Neural cell (in vitro differentiated cells): ENCODE results near the gene APOC1. TPM values are rescaled to one million over a fixed set of nuclear protein-coding genes. Genes with fewer than 3 reads are reported as not detected.

Experiments used
- H2AFZ ChIP-seq: fragments of 200-600, 300-800 bp; sonication (generic), shearing (Covaris generic); 2 replicates; pipeline ENCODE4 v1.6.0; 2014; ENCODE audit warnings: low read depth, mild to moderate bottlenecking, antibody characterized with exemption, low read length, moderate library complexity
- H3F3A ChIP-seq: fragments of 200-600 bp; shearing (Covaris generic); 2 replicates; pipeline ENCODE4 v1.6.1; 2016; ENCODE audit warnings: mild to moderate bottlenecking, moderate library complexity, mixed read lengths, antibody characterized with exemption, low read length; ENCODE audit not compliant: insufficient read depth, poor library complexity, severe bottlenecking
- H3K27ac ChIP-seq: fragments of 200-600, 300-800 bp; sonication (generic), shearing (Covaris generic); 2 replicates; pipeline ENCODE4 v1.5.1; 2014; ENCODE audit warnings: mild to moderate bottlenecking, low read length, moderate library complexity
- H3K27me3 ChIP-seq: fragments of 300-800, 200-600 bp; sonication (generic), shearing (Covaris generic); 2 replicates; pipeline ENCODE4 v1.6.0; 2014; ENCODE audit warnings: mild to moderate bottlenecking, low read depth, low read length, moderate library complexity; ENCODE audit not compliant: insufficient read depth
- H3K36me3 ChIP-seq: fragments of 300-800, 200-600 bp; sonication (generic), shearing (Covaris generic); 2 replicates; pipeline ENCODE4 v1.5.1; 2014; ENCODE audit warnings: mild to moderate bottlenecking, antibody characterized with exemption, low read length, moderate library complexity; ENCODE audit not compliant: insufficient read depth
- H3K4me2 ChIP-seq: fragments of 300-800, 200-600 bp; sonication (generic), shearing (Covaris generic); 2 replicates; pipeline ENCODE4 v1.6.0; 2014; ENCODE audit warnings: mild to moderate bottlenecking, low read length
- H3K4me3 ChIP-seq: fragments of 300-800, 200-600 bp; sonication (generic), shearing (Covaris generic); 2 replicates; pipeline ENCODE4 v1.5.1; 2014; ENCODE audit warnings: mild to moderate bottlenecking, low read length, moderate library complexity
- H3K79me2 ChIP-seq: fragments of 200-600 bp; shearing (Covaris generic); replicated peaks from 2 replicates; pipeline ENCODE4 v1.6.0; 2014; ENCODE audit warnings: mild to moderate bottlenecking, low read length, moderate library complexity; ENCODE audit not compliant: insufficient read depth
- H3K9ac ChIP-seq: fragments of 300-800, 200-600 bp; sonication (generic), shearing (Covaris generic); 2 replicates; pipeline ENCODE4 v1.6.1; 2016; ENCODE audit warnings: mild to moderate bottlenecking, low read length, mixed read lengths
- H3K9me2 ChIP-seq: fragments of 200-600 bp; shearing (Covaris generic); 2 replicates; pipeline ENCODE4 v1.6.1; 2016; ENCODE audit warnings: mild to moderate bottlenecking, low read length, mixed read lengths; ENCODE audit not compliant: insufficient read depth
- H3K9me3 ChIP-seq: fragments of 200-600, 300-800 bp; sonication (generic), shearing (Covaris generic); 2 replicates; pipeline ENCODE4 v1.6.1; 2016; ENCODE audit warnings: mild to moderate bottlenecking, mixed run types, low read length, moderate library complexity, mixed read lengths
- H4K20me1 ChIP-seq: fragments of 200-600 bp; shearing (Covaris generic); 2 replicates; pipeline ENCODE4 v1.6.1; 2016; ENCODE audit warnings: mild to moderate bottlenecking, mixed run types; ENCODE audit not compliant: insufficient read depth
- EP300 ChIP-seq: fragments of 450-650 bp; conservative IDR thresholded peaks from 2 replicates; pipeline ENCODE4 v1.6.1; 2014; ENCODE audit warnings: antibody characterized with exemption, mild to moderate bottlenecking, moderate library complexity; ENCODE audit not compliant: poor library complexity, severe bottlenecking
- EZH2 ChIP-seq: fragments of 200-600, 300-800 bp; shearing (Covaris generic), sonication (generic); IDR thresholded peaks from 2 replicates; pipeline ENCODE4 v1.6.1; 2014; ENCODE audit warnings: antibody characterized with exemption, low read length, borderline replicate concordance, mild to moderate bottlenecking; ENCODE audit not compliant: insufficient read depth, poor library complexity, severe bottlenecking
- MXI1 ChIP-seq: fragments of 450-650 bp; conservative IDR thresholded peaks from 2 replicates; pipeline ENCODE4 v1.6.1; 2014; ENCODE audit warnings: antibody characterized with exemption, mild to moderate bottlenecking; ENCODE audit not compliant: poor library complexity, severe bottlenecking
- POLR2AphosphoS5 ChIP-seq: IDR thresholded peaks from 2 replicates; pipeline ENCODE4 v1.6.1; 2012
- RAD21 ChIP-seq: fragments of 450-650 bp; conservative IDR thresholded peaks from 2 replicates; pipeline ENCODE4 v1.6.1; 2014; ENCODE audit warnings: antibody characterized with exemption, mild to moderate bottlenecking, moderate library complexity
- SMC3 ChIP-seq: fragments of 450-650 bp; conservative IDR thresholded peaks from 2 replicates; pipeline ENCODE4 v1.6.1; 2014; ENCODE audit warnings: antibody characterized with exemption, mild to moderate bottlenecking, moderate library complexity; ENCODE audit not compliant: poor library complexity
- TAF1 ChIP-seq: IDR thresholded peaks from 2 replicates; pipeline ENCODE4 v1.6.1; 2012; ENCODE audit warnings: low read depth
- polyA plus RNA-seq: library from polyadenylated mRNA; depleted of rRNA; stranded (reverse); fragments of >200 nt; gene quantifications from 2 replicates; pipeline ENCODE4 v1.2.3, GENCODE V29; 2014
- TF ChIP-seq, protein P1 (sequence below): fragments of 450-650 bp; IDR thresholded peaks from 2 replicates; pipeline ENCODE4 v1.5.1; 2014; ENCODE audit warnings: antibody characterized with exemption, mild to moderate bottlenecking, moderate library complexity; ENCODE audit not compliant: poor library complexity, severe bottlenecking
- TF ChIP-seq, protein P2 (sequence below): IDR thresholded peaks from 2 replicates; pipeline ENCODE4 v1.6.1; 2012; ENCODE audit warnings: borderline replicate concordance

The APOC1 gene
- polyA plus RNA-seq, 1 donor from 2014 or later, result not detected

DNA sequence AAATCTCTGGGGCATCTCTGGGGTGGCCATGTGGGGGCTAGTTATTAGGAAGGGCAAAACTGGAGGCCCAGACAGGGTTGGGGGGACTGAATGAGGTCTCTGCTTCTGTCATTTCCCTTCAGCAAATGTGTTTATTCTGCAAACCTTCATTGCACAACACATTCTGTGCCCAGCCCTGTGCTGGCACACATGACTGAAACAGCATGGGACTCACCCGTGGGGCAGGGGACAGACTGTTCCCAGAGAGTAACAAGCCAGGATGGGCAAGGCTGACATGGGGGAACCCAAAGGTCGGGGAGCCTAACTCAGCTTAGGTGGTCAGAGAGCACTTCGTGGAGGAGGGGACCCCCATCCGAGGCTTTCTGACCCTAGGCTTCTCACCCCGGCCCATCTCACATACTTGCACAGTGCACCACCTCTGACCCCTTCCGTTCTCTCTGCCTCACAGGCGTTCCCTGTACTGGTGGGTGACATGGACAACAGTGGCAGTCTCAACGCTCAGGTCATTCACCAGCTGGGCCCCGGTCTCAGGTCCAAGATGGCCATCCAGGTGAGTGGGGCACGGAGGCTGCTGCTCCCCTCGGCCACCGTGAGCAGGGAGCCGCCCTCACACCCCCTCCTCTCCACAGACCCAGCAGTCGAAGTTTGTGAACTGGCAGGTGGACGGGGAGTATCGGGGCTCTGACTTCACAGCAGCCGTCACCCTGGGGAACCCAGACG lies 20.9 kb upstream of the APOC1 start:
- no peak overlapping the region for H3K9ac ChIP-seq
- H3K9me2 ChIP-seq, result no peaks in the 10 kb centered on the region
- no peak for TF ChIP-seq TAF1
- no peak for TF ChIP-seq MXI1
- TF ChIP-seq SMC3, result no peak
- TF ChIP-seq EZH2, result no peak
- TF ChIP-seq, protein P1, sequence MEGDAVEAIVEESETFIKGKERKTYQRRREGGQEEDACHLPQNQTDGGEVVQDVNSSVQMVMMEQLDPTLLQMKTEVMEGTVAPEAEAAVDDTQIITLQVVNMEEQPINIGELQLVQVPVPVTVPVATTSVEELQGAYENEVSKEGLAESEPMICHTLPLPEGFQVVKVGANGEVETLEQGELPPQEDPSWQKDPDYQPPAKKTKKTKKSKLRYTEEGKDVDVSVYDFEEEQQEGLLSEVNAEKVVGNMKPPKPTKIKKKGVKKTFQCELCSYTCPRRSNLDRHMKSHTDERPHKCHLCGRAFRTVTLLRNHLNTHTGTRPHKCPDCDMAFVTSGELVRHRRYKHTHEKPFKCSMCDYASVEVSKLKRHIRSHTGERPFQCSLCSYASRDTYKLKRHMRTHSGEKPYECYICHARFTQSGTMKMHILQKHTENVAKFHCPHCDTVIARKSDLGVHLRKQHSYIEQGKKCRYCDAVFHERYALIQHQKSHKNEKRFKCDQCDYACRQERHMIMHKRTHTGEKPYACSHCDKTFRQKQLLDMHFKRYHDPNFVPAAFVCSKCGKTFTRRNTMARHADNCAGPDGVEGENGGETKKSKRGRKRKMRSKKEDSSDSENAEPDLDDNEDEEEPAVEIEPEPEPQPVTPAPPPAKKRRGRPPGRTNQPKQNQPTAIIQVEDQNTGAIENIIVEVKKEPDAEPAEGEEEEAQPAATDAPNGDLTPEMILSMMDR, result no peak
- no peak for TF ChIP-seq EP300
- TF ChIP-seq POLR2AphosphoS5, result no peak
- TF ChIP-seq, protein P2, sequence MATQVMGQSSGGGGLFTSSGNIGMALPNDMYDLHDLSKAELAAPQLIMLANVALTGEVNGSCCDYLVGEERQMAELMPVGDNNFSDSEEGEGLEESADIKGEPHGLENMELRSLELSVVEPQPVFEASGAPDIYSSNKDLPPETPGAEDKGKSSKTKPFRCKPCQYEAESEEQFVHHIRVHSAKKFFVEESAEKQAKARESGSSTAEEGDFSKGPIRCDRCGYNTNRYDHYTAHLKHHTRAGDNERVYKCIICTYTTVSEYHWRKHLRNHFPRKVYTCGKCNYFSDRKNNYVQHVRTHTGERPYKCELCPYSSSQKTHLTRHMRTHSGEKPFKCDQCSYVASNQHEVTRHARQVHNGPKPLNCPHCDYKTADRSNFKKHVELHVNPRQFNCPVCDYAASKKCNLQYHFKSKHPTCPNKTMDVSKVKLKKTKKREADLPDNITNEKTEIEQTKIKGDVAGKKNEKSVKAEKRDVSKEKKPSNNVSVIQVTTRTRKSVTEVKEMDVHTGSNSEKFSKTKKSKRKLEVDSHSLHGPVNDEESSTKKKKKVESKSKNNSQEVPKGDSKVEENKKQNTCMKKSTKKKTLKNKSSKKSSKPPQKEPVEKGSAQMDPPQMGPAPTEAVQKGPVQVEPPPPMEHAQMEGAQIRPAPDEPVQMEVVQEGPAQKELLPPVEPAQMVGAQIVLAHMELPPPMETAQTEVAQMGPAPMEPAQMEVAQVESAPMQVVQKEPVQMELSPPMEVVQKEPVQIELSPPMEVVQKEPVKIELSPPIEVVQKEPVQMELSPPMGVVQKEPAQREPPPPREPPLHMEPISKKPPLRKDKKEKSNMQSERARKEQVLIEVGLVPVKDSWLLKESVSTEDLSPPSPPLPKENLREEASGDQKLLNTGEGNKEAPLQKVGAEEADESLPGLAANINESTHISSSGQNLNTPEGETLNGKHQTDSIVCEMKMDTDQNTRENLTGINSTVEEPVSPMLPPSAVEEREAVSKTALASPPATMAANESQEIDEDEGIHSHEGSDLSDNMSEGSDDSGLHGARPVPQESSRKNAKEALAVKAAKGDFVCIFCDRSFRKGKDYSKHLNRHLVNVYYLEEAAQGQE, result no peak
- TF ChIP-seq RAD21, result no peak
- no peaks in the 10 kb centered on the region for H3F3A ChIP-seq
- no peak overlapping the region for H2AFZ ChIP-seq
- no peaks in the 10 kb centered on the region for H4K20me1 ChIP-seq
- H3K27me3 ChIP-seq, result no peaks in the 10 kb centered on the region
- H3K36me3 ChIP-seq, result no peaks in the 10 kb centered on the region
- no peak overlapping the region for H3K27ac ChIP-seq
- H3K79me2 ChIP-seq, result peaks cover 13% of the 10 kb centered on the region
- H3K4me3 ChIP-seq, result no peak overlapping the region
- no peak overlapping the region for H3K4me2 ChIP-seq
- no peaks in the 10 kb centered on the region for H3K9me3 ChIP-seq

DNA sequence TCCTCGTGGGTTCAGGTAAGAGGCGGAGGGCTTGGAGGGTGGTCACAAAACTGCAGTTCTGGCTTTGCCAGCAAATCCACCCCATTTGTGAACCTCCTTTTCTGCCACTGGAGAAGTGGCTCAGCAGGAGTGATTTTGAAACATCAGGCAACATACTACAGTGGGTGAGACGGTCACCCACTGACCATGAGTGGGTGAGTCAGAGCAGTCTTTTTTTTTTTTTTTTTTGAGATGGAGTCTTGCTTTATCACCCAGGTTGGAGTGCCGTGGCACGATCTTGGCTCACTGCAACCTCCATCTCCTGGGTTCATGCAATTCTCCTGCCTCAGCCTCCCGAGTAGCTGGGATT lies 20.4 kb upstream of the APOC1 start:
- no peak for TF ChIP-seq RAD21
- no peak for TF ChIP-seq SMC3
- TF ChIP-seq, protein P2, result no peak
- Histone ChIP-seq H3K79me2 (peaks cover 13% of the 10 kb centered on the region), H3F3A (no peaks in the 10 kb centered on the region), H3K27me3 (no peaks in the 10 kb centered on the region), H3K4me3 (no peak overlapping the region), H4K20me1 (no peaks in the 10 kb centered on the region), H3K36me3 (no peaks in the 10 kb centered on the region), H3K4me2 (no peak overlapping the region), H3K9me3 (no peaks in the 10 kb centered on the region), H3K9me2 (no peaks in the 10 kb centered on the region), H2AFZ (no peak overlapping the region), H3K9ac (no peak overlapping the region), H3K27ac (no peak overlapping the region)
